A673 (cell line): ENCODE data around the gene SLAMF8. TPM values are rescaled to one million over a fixed set of nuclear protein-coding genes. Genes with fewer than 3 reads are reported as not detected.

Experiments used
- BruUV-seq: library from RNA; stranded (reverse); fragments of 400-500 nt; replicated peaks from 2 replicates; lab custom pipeline; 2021; lab: Mats Ljungman, UMichigan
- CTCF ChIA-PET: fragments of 300-600 bp; sonication (Branson Sonifier 250); formaldehyde crosslinking; loops from one replicate; lab custom pipeline; 2022; ENCODE audit warnings: antibody characterized with exemption; lab: Charles Lee
- POLR2A ChIA-PET: fragments of 300-600 bp; sonication (Branson Sonifier 250); formaldehyde crosslinking; loops from one replicate; lab custom pipeline; 2022; ENCODE audit warnings: antibody characterized with exemption; ENCODE audit not compliant: low non-redundant PET; lab: Charles Lee
- DNase-seq: peaks from one replicate; pipeline ENCODE4 v3.0.0-alpha.2; 2015; ENCODE audit warnings: low spot score
- H3K27ac ChIP-seq: fragments of 200-600 bp; sonication (generic); 2 replicates; pipeline ENCODE4 v1.5.1; 2016; ENCODE audit warnings: mixed run types, low read depth, mild to moderate bottlenecking, mixed read lengths, antibody characterized with exemption, low read length; ENCODE audit not compliant: poor library complexity, severe bottlenecking
- H3K27me3 ChIP-seq: fragments of 200-600 bp; sonication (generic); replicated peaks from 2 replicates; pipeline ENCODE4 v1.6.1; 2017; ENCODE audit warnings: mixed run types, low read depth, mild to moderate bottlenecking, mixed read lengths, antibody characterized with exemption, low read length; ENCODE audit not compliant: insufficient read depth, poor library complexity
- H3K36me3 ChIP-seq: fragments of 200-600 bp; sonication (generic); 2 replicates; pipeline ENCODE4 v1.6.1; 2016; ENCODE audit warnings: mixed run types, mild to moderate bottlenecking, mixed read lengths, antibody characterized with exemption, low read length; ENCODE audit not compliant: insufficient read depth, poor library complexity, severe bottlenecking
- H3K4me1 ChIP-seq: fragments of 200-600 bp; sonication (generic); 2 replicates; pipeline ENCODE4 v1.6.1; 2017; ENCODE audit warnings: mixed run types, mild to moderate bottlenecking, mixed read lengths, antibody characterized with exemption, low read length; ENCODE audit not compliant: insufficient read depth, poor library complexity, severe bottlenecking
- H3K4me3 ChIP-seq: fragments of 200-600 bp; sonication (generic); 2 replicates; pipeline ENCODE4 v1.5.1; 2016; ENCODE audit warnings: low read depth, mixed run types, mild to moderate bottlenecking, mixed read lengths, low read length; ENCODE audit not compliant: poor library complexity, severe bottlenecking
- H3K9me3 ChIP-seq: fragments of 200-600 bp; sonication (generic); 2 replicates; pipeline ENCODE4 v1.6.1; 2016; ENCODE audit warnings: mixed run types, low read depth, mild to moderate bottlenecking, mixed read lengths, antibody characterized with exemption, low read length; ENCODE audit not compliant: poor library complexity, severe bottlenecking
- EZH2 ChIP-seq: fragments of 200-600 bp; sonication (generic); IDR thresholded peaks from 2 replicates; pipeline ENCODE4 v1.6.1; 2017; ENCODE audit warnings: borderline replicate concordance, low read depth, mild to moderate bottlenecking, mixed read lengths, antibody characterized with exemption, low read length; ENCODE audit not compliant: poor library complexity, severe bottlenecking
- intact Hi-C: fragments of 100-400 bp; cut with micrococcal nuclease; formaldehyde crosslinking; loops from one replicate; pipeline ENCODE4 v1.10.0; 2022; ENCODE audit not compliant: unreplicated experiment
- total RNA-seq: library from RNA; stranded (reverse); gene quantifications from 2 replicates; pipeline ENCODE4 v1.2.3, GENCODE V29; 2021
- TF ChIP-seq, protein P1 (sequence below): fragments of 300-800, 200-600 bp; sonication (generic); conservative IDR thresholded peaks from 2 replicates; pipeline ENCODE4 v1.5.1; 2017; ENCODE audit warnings: low read depth, mild to moderate bottlenecking, antibody characterized with exemption, low read length, moderate library complexity, mixed read lengths

SLAMF8 gene
- total RNA-seq, 1 experiment from 2014 or later = not detected

DNA sequence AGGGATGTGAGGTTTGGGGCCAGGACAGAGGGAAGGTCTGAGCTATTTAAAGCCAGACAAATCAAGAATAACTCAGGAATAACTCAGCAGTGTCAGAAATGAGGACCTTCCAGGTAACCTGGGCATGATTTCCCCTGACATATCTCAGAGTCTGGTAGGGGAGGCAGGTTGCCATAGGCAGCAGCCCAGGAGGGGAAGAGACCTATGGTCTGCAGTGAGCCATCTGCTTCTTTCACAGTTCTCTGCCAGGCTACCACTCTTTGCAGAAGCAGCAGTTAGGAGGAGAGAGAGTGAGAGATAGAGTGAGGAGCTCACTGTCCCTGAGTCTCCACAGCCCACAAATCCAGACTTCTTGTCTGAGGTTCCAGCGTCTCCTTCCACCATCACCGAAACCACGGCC is 42.1 kb downstream of the SLAMF8 start:
- Histone ChIP-seq H3K9me3 (no peaks in the 10 kb centered on the region), H3K27me3 (no peaks in the 10 kb centered on the region), H3K4me3 (no peak overlapping the region), H3K36me3 (no peaks in the 10 kb centered on the region), H3K4me1 (peaks cover 8% of the 10 kb centered on the region), H3K27ac (no peak overlapping the region)
- intact Hi-C loops = no loop called here
- ChIA-PET CTCF (no interaction called here), POLR2A (no interaction called here)
- DNase-seq = no peak
- BruUV-seq = no TSS peak
- TF ChIP-seq, protein P1, sequence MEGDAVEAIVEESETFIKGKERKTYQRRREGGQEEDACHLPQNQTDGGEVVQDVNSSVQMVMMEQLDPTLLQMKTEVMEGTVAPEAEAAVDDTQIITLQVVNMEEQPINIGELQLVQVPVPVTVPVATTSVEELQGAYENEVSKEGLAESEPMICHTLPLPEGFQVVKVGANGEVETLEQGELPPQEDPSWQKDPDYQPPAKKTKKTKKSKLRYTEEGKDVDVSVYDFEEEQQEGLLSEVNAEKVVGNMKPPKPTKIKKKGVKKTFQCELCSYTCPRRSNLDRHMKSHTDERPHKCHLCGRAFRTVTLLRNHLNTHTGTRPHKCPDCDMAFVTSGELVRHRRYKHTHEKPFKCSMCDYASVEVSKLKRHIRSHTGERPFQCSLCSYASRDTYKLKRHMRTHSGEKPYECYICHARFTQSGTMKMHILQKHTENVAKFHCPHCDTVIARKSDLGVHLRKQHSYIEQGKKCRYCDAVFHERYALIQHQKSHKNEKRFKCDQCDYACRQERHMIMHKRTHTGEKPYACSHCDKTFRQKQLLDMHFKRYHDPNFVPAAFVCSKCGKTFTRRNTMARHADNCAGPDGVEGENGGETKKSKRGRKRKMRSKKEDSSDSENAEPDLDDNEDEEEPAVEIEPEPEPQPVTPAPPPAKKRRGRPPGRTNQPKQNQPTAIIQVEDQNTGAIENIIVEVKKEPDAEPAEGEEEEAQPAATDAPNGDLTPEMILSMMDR = no peak
- TF ChIP-seq EZH2 = no peak

DNA sequence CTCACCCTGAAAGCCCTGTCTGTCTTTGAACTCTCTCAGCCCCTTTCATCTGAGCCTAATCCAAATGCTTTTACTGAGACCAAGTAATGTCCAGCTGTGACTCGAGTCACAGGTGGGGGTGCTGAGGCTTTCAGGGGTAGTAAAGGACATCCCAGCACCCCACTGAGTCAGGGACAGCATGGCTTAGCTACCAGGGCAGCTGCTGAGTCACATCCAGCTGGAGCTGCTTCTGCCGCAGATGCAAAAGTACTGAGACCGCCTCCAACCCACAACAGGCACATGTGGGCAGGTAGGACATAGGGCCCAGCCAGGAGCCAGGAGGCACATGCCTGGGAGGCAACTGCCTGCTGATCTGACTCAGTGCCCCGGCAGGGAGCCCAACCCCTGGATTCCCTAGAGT is 42.5 kb downstream of the SLAMF8 start:
- no peak for DNase-seq
- intact Hi-C loops = no loop called here
- POLR2A ChIA-PET = no interaction called here
- H3K27ac ChIP-seq = no peak overlapping the region
- H3K4me3 ChIP-seq = no peak overlapping the region
- TF ChIP-seq, protein P1 = no peak
- TF ChIP-seq EZH2 = no peak
- no peaks in the 10 kb centered on the region for H3K27me3 ChIP-seq
- no TSS peak for BruUV-seq
- peaks cover 8% of the 10 kb centered on the region for H3K4me1 ChIP-seq
- H3K36me3 ChIP-seq = no peaks in the 10 kb centered on the region
- CTCF ChIA-PET = no interaction called here
- H3K9me3 ChIP-seq = no peaks in the 10 kb centered on the region

DNA sequence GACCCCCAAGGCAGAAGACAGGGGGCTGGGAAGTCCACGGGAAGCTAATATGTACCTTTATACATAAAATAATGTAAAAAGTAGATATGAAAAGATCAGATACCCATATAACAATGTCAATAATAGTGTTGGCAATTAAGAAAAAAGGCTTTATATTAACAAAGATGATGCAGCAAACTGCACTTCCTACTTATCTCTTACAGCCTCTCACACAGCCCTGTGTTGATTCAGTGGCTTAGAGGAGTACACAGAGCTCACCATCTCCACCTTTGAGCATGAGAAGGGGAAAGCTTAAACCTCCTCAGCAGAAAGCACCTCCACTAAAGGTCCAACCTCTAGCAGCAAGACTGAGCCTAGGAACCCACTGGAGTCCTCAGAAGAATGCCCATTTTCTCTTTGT is 42.9 kb downstream of the SLAMF8 start:
- H3K36me3 ChIP-seq = no peaks in the 10 kb centered on the region
- H3K27me3 ChIP-seq = no peaks in the 10 kb centered on the region
- H3K9me3 ChIP-seq = no peaks in the 10 kb centered on the region
- TF ChIP-seq, protein P1 = no peak
- TF ChIP-seq EZH2 = no peak
- DNase-seq = no peak
- BruUV-seq = no TSS peak
- H3K4me3 ChIP-seq = no peak overlapping the region
- ChIA-PET CTCF (no interaction called here), POLR2A (no interaction called here)
- peaks cover 8% of the 10 kb centered on the region for H3K4me1 ChIP-seq
- H3K27ac ChIP-seq = no peak overlapping the region
- intact Hi-C loops = no loop called here
